GM21619 (cell line): ENCODE measurements around the gene DDX49.
"Not testable (repeated sequence)": the region's sequence is repeated elsewhere in the genome, so short reads cannot be mapped to it uniquely, and the experiment has no call there.

Experiments used
- ATAC-seq: cut with Tn5 transposase; IDR thresholded peaks from one replicate; pipeline ENCODE4 v1.9.1; 2021; ENCODE audit not compliant: unreplicated experiment

Gene DDX49

DNA sequence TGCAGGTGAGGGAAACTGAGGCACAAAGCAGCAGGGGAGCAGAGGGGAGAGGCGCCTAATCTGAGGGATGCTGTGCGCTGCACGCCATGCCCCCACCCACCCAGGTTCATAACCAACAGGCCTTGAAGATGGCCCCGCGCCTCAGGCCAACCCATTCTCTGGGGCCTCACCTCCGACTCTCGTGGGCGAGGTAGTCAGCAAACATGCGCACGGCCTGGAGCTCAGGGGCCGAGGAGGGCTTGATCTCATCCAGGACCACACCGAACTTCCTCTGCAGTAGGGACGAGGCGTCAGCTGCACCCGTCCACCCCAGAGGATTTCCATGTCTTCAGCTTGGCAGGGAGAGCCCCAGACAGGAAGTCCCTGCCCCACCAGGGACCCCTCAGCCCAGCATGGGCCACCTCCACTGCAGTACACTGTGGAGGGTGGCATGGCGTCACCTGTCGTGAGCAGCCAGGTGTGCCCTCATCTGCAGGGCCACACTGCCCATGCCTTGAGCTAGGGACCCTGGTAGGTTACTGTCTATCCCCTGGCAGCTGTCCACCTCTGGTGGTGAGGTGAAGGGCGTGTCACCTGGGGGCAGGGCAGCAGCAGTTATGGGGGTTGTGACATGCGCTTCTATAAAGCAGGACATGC, 8.6 kb upstream of the DDX49 start:
- no peak for ATAC-seq

DNA sequence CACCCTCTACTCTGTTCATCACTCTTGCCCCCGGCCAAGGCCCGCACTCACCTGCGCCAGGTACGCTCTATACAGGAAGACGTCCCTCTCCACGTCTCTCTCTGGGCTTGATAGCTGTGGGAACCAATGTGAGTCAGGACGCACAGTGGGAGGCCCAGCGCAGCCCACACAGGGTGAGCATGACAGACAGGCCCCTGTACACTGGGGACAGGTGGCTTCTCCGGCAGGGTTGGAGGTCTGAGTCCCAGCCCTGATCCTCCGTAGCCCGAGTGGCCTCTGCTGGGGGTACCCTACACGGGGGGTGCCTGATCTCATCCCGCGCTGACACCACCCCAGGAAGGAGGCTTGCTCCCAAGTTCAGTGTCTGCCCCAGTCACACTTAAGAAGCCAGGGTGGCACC, 6.6 kb upstream of the DDX49 start:
- ATAC-seq = no peak

DNA sequence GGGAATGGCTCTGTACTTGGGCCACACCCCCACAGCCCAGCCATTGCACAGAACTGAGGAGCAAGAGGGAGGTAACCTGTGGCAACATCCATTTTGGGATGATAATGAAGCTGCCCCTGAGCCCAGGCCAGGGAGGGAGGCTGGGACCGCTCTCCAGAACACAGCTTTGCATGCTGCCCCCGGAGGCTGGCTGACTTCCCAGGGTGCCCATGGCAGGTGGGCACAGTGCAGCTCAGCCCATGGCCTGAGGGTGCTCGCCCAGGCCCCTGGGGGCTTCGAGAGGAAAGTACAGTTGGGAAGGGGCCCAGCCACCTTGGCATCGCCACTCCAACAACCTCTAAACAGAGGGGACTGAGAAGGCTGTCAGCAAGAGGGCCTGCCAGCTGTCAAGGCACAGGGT, 6.0 kb upstream of the DDX49 start:
- no peak for ATAC-seq

DNA sequence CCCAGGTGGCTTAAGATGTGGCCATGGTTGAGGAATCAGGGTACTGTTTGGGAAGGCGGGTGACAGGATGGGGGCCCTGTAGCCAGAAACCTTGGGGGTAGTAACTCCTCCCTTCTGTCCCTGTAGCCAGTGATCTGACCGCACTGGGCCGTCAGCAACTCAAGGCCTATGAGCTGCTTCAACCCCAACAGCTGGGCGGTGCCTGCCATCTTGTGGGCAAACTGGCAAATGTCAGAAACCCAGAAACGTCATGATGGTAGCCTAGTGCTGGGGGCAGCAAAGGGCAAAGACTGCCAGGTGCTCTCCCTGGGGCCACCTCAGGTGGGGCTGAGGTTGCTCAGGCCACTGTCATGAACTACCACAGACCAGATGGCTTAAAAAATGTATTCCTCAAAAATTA, 3.9 kb upstream of the DDX49 start:
- no peak for ATAC-seq

DNA sequence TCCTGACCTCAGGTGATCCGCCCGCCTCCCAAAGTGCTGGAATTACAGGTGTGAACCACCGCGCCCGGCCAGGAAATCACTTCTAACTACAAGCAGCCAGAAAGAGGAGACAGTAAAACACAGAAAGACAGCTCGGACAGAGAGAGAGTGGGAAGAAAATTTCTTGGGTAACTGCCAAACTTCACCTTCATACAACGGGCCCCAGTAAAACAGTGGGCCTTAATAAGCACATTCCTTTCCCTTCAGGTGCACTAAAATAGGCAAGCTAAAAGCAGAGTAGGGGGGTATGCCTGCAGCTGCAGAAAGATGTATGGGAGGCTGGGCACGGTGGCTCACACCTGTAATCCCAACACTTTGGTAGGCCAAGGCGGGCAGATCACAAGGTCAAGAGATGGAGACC, 1.9 kb upstream of the DDX49 start:
- not testable (repeated sequence) for ATAC-seq

DNA sequence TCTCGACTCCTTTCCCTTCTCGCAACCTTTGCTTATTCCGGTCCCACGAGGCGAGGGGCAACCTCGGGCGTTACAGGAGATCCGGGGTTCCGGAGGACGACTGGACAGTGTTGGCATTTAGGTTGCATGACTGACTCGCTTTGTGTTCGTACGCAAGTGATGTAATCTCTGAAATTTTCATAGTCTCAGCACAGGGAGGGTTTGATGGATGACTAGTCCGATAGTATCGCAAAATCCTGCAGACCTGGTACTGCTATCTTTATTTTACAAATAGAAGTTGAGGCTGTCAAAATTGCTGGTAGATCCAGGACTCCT, 342 bp downstream of the DDX49 start:
- no peak for ATAC-seq

DNA sequence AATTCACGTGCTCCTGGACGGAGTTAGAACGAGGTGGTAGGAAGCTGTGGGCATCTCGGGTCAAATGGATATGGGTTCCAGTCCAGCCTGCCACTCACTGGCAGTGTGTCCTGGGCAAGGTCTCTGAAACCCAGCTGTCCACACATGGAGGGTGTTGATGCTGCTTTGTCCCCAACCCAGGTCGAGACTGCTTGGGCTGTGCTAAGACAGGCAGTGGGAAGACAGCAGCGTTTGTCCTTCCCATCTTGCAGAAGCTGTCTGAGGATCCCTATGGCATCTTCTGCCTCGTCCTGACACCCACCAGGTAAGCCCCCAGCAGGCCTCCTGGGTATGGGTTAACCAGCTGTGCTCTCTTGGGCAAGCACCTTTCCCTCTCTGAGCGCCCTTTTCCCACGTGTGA, 885 bp downstream of the DDX49 start:
- ATAC-seq = no peak

DNA sequence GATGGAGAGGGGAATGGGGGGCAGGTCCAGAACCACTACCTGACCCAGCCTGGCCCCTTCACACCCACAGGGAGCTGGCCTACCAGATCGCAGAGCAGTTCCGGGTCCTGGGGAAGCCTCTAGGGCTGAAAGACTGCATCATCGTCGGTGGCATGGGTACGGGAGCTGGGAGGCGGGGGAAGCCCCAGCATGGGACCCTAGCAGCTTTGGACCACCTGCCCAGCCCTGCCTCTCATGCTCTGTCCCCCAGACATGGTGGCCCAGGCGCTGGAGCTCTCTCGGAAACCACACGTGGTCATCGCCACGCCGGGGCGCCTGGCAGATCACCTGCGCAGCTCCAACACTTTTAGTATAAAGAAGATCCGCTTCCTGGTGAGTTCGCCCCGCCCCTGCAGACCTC, 2.1 kb downstream of the DDX49 start:
- no peak for ATAC-seq

DNA sequence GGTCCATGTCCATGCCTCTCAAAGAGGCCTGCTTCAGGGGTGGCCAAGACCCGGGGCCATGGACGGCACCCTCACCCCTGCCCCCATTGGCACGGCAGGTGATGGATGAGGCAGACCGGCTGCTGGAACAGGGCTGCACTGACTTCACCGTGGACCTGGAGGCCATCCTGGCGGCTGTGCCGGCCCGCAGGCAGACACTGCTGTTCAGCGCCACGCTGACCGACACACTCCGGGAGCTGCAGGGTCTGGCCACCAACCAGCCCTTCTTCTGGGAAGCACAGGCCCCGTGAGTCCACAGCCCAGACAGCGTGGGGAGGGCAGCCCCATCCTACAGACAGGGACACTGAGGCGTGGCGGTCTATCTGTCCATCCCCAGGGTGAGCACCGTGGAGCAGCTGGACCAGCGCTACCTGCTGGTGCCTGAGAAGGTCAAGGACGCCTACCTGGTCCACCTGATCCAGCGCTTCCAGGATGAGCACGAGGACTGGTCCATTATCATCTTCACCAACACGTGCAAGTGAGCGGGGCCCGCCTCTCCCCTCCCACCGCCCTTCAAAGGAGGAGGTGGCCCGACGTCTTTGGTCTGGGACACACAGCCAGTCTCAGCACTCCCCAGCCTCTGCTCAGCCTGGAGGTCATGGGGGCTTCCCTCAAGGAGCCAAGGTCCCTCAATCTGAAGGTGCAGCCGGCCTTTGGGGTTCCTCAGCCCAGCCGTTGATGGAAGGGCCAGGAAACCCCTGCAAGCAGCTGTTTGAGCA, 2.9 kb downstream of the DDX49 start:
- no peak for ATAC-seq

DNA sequence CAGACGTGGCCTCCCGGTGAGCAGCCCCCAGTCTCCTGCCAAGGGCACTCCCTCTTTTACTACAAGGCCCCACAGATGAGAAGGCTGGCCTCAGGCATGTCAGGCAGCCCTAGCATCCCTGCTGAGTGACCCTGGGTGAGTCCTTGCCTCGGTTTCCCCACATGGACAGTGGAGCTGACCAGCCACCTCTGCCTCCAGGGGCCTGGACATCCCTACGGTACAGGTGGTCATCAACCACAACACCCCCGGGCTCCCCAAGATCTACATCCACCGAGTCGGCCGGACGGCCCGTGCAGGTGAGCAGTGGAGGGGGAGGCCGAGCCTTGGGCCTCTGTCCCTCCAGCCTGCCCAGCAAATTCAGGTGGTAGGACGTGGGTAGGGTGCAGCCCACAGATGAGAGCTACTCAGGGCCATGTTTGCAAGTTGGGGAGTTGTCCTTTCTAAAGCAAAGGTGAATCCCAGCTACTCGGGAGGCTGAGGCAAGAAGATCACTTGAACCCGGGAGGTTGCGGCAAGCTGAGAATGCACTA, 5.2 kb downstream of the DDX49 start:
- ATAC-seq = no peak

DNA sequence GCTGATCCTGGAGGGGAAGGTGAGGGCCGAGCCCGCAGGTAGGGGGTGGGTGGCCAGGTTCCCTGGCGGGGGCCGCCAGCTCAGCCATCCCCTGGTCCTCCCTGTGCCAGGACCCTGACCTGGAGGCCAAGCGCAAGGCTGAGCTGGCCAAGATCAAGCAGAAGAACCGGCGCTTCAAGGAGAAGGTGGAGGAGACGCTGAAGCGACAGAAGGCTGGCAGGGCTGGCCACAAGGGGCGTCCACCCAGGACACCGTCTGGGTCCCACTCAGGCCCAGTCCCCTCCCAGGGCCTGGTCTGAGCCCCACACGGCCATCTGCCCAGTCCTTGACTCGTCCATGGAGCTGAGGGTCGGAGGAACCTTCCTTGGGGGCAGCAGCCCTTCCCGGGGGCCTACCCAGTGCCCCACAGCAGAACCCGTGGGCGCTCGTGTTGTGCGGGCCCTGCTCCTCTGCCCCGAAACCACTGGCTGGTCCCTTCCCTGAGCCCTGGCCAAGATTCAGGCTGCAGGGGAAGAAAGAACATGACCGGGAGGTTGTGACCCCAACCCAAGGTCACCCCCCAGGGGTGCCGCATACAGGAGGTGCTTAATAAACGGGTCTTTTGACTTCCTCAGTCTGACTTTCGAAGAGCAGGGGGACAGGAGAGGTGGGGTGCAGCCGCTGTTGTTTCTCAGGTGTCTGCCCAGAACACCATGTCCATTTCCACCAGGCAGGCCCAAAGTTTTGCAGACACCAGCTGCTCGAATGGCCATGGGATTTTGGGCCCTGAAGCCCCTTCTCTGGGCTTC, 8.7 kb downstream of the DDX49 start:
- ATAC-seq = no peak

DNA sequence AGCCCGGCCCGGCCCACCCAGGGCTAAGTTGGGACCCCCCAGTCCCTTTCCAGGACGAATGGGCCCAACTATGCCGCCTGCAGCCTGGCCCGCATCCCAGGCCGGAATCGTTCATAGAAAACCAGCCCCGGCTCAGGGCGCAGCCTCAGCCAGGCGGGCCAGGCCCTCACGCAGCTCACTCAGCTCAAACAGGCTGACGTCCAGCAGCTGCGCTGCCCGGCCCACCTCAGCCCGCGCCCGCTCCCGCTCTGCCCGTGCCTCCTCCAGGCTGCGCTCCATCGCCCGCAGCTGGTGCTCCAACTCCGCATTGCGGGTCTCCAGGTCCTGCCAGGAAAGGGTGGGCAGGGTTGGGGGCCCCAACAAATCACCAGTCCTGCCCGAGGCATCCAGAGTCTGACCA, 9.8 kb downstream of the DDX49 start:
- ATAC-seq = no peak

DNA sequence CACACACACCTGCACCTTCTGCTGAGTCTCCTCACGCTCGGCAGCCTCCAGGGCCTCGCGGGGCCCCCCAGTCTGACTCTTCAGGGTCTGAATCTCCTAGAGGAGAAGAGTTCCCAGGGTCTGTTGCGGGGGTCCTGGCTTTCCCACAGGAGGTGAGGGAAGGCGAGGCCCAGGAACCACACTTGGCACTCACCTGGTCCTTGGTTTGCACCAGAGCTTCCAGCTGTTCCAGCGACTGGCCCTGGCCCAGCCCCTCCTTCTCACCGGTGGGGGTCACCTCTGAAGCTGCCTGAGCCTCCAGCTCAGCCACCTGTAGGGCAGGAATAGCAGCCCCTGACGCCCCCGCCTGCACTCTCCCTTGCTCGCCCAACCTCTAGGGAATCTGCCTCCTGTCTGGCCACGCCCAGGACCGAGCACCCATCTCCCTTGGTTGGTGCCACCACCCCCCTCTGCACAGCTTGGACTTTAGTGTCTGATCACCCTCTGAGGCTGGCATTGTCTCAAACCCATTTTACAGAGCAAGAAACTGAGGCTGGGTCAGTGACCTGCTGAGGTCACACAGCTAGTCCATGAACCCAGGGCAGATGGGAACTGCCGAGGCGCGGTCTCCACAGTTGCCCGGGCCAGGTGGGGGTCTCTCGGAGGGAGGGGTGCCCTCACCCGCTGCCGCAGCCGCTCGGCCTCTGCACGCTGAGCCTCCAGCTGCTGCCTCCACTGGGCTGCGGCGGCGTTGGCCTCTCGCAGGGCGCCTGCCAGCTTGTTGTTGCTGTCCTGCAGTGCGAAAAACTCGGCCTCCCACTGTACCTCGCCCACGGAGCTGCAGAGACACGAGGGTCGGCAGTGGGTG, 12.0 kb downstream of the DDX49 start:
- ATAC-seq = no peak

DNA sequence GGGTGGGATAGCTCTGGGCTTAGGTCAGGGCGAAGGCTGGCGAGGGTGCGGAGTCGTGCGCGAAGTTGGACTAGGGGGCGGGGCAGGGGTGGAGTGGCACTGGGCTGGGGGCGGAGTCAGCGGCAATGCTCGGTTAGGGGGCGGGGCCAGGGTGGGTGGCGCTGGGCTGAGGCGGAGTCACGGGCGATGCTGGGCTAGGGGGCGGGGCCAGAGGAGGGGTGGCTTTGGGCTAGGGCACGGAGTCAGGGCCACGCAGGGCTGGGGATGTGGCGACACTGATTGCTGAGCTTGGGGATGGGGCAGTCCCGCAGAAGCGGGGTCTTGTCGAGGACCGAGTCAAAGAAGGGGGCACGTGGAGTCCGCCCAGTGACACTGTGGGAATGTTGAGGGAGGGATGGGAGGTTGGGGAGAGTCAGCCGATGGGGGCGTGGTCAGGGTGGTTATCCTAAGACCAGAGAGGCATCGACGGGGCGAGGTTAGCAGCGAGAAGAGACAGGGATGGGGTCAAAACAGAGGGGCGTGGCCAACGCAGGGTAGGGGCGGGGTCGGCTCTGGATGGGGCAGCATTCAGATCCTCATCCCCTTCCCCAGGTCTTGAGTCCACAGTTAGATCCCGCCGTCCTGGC, 12.8 kb downstream of the DDX49 start:
- ATAC-seq = no peak

DNA sequence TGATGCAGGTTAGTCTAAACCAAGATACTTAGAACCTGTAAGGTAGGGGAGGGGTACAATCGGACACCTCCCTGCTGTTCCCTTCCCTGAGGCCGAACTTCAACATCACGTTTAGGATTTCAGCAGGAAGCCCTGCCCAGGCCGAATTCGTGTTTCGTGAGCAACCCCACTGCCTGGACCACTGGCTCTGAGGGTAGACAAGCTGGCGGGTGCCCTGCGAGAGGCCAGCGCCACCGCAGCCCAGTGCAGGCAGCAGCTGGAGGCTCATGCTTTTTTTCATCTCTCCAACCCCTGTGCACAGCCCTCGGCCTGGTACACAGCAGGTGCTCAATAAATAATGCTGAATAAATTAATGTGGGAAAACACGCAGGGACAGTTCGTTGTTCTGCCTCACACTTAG, 13.8 kb downstream of the DDX49 start:
- no peak for ATAC-seq

DNA sequence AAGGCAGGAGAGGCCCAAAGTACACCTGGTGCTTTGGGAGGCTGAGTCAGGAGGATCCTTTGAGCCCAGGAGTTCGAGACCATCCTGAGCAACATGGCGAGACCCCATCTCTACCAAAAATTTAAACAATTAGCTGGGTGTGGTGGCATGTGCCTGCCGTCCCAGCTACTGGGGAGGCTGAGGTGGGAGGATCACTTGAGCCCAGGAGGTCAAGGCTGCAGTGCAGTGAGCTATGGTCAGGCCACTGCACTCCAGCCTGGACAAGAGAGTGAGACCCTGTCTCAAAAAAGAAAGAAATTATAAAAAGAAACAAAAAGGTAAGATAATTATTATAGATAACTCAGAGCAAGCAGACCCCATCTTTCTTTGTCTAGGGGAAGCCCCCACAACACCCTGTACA, 19.6 kb downstream of the DDX49 start:
- ATAC-seq = no peak

DNA sequence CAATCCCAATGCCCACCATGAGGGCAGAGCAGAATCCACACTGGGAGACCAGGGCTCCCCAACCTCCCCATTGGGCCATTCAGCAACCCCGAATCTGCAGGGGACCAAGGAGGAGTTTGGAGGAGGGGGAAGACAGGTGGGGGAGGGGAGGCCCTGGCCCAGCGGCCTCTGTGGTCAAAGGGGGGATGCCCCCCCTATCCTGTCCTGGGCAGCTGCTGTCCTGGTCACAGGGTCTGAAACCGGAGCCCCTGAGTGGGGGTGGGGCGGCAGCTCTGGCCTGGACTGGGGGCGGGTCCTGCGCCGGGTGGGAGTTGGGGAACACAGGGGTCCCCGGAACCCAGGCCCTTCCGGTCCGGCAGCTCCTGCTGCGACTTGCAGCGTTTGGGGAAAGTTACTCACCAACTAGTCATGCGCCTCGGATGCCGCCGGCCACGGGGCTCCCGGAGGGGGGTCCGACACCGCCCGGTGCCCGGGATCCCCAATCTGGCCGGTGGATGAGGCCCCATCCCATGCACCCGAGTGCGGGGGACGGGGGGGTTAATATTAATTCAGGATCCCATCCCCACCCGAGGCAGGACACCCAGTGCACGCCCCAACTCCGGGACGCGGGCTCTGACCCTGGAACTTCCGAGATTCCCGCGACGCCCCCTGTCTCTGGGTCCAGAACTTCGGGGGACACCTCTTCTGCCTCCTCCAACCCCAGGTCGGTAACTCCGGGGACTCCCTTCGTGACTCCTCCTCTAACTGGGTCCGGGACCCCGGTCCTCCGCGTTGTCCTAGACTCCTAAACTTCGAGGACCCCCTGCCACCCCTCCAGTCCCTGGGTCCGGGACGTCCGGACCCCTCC, 20.6 kb downstream of the DDX49 start:
- no peak for ATAC-seq

DNA sequence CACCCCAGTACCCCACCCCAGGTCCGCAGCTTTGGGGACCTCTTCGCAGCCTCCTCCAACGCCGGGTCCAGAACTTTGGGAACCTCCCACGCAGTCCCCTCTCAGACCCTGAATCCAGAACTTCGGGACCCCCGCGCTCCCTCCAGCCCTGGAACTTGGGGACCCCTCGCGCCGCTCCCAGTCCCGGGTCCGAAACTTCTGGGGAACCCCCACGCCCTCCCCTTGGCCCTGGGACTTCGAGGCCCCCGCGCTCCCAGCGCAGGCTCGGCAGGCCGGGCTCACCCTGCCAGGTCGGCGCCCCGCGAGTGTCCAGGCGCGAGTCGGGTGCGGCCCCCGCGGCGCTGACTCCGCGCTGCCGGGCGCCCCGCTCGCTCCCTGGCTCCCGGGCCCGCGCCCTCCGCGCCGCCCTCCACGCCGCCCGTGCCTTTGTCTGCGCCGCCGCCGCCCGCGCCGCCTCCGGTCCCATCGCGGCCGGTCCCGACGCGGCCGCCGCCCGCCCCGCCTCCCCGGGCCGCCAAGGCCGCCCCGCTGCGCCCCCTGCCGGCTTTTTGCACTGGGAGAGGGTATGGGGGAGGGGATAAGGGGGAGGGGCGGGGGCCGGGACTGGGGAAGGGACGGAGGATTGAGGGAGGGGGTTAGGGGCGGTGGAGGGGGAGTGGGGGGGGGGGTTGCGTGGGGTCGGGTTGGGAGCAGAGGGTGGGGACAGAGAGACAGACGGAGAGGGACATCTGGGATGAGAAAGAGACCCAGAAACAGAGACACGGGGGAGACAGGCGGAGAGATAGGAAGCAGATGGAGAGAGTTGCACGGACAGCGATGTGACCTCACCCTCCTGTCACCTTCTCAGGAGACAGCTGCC, 21.5 kb downstream of the DDX49 start, which contains the start of gene HOMER3:
HOMER3 (minus strand) TSS at position 449 of the 859 bp plus-strand sequence. CDS start 2,235 bp downstream, outside the sequence.
- no peak for ATAC-seq
